Epithelial cell of esophagus (primary cell): ENCODE measurements around the gene PRDM11.

Experiments
- DNase-seq: peaks from one replicate; pipeline ENCODE4 v3.0.0; 2010; ENCODE audit warnings: low read depth
- H3K4me3 ChIP-seq: 2 replicates; pipeline ENCODE4 v1.5.1; 2011; ENCODE audit warnings: mild to moderate bottlenecking, low read length, control low read depth
- CTCF ChIP-seq: IDR thresholded peaks from 2 replicates; pipeline ENCODE4 v1.5.1; 2011; ENCODE audit warnings: low read depth, mild to moderate bottlenecking, low read length, control low read depth, inconsistent platforms; ENCODE audit not compliant: insufficient read depth; ENCODE audit errors: missing control alignments

The PRDM11 gene

GRCh38 chr11:45146072-45147016, at the start of gene PRDM11:
PRDM11 (plus strand) TSS chr11:45146639; CDS start chr11:45181767, 35,128 bp downstream.
- H3K4me3 ChIP-seq = peak within 1 kb of the TSS; percentile 91
- no peak for TF ChIP-seq CTCF
- DNase-seq = peak; percentile 80

GRCh38 chr11:45097721-45098493, 48.5 kb upstream of the PRDM11 start:
- TF ChIP-seq CTCF = no peak
- peak; percentile 67 for DNase-seq
- no peak overlapping the region for H3K4me3 ChIP-seq

GRCh38 chr11:45098929-45099328, 47.5 kb upstream of the PRDM11 start:
- DNase-seq = no peak
- no peak for TF ChIP-seq CTCF
- H3K4me3 ChIP-seq = no peak overlapping the region

GRCh38 chr11:45100339-45100738, 46.1 kb upstream of the PRDM11 start:
- no peak for TF ChIP-seq CTCF
- peak; percentile 16 for DNase-seq
- no peak overlapping the region for H3K4me3 ChIP-seq

- no peak for TF ChIP-seq CTCF
- no peak for DNase-seq
- no peak overlapping the region for H3K4me3 ChIP-seq
Measured at GRCh38 chr11:45102361-45102809, 44.1 kb upstream of the PRDM11 start.

- TF ChIP-seq CTCF = peak; percentile 96
- peak; percentile 78 for DNase-seq
- no peak overlapping the region for H3K4me3 ChIP-seq
Measured at GRCh38 chr11:45102810-45103621, 43.4 kb upstream of the PRDM11 start.
